ENCODE results near the gene DNAH14. TPM values are rescaled to one million over a fixed set of nuclear protein-coding genes. Genes with fewer than 3 reads are reported as not detected.
"Not testable (repeated sequence)": the region's sequence is repeated elsewhere in the genome, so short reads cannot be mapped to it uniquely, and the experiment has no call there.

Gene DNAH14
- total RNA-seq, 3 donors from 2014 or later: 9.2 to 12.7 (median 10.0) TPM

DNA sequence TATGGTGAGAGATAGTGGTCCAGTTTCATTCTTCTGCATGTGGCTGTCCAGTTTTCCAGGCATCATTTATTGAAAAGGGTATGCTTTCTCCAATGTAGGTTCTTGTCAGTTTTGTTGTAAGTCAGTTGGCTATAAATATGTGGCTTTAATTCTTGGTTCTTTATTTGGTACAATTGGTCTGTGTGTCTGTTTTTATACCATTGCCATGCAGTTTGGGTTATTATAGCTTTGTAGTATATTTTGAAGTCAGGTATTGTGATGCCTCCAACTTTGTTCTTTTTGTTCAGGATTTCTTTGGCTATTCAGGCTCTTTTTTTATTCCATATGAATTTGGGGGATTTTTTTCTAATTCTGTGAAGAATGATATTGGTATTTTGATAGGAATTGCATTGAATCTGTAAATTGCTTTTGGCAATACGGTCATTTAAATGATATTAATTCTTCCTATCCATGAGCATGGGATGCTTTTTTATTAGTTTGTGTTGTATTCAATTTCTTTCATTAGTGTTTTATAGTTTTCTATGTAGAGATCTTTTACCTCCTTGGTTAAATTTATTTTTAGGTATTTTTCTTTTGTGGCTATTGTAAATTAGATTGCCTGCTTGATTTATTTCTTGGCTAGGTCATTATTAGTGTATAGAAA is 3.3 kb downstream of the DNAH14 start:
- TF ChIP-seq, protein P1, sequence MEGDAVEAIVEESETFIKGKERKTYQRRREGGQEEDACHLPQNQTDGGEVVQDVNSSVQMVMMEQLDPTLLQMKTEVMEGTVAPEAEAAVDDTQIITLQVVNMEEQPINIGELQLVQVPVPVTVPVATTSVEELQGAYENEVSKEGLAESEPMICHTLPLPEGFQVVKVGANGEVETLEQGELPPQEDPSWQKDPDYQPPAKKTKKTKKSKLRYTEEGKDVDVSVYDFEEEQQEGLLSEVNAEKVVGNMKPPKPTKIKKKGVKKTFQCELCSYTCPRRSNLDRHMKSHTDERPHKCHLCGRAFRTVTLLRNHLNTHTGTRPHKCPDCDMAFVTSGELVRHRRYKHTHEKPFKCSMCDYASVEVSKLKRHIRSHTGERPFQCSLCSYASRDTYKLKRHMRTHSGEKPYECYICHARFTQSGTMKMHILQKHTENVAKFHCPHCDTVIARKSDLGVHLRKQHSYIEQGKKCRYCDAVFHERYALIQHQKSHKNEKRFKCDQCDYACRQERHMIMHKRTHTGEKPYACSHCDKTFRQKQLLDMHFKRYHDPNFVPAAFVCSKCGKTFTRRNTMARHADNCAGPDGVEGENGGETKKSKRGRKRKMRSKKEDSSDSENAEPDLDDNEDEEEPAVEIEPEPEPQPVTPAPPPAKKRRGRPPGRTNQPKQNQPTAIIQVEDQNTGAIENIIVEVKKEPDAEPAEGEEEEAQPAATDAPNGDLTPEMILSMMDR (IDR thresholded peaks at IDR 0.05): no peak
- ATAC-seq (no peak), DNase-seq (no peak)
- intact Hi-C loops (cut with DNase I, micrococcal nuclease): no loop called here
- Histone ChIP-seq H3K36me3 (ENCODE audit: low read depth) (no peaks in the 10 kb centered on the region), H3K4me1 (ENCODE audit: low read depth) (no peaks in the 10 kb centered on the region), H3K4me3 (no peak overlapping the region), H3K9me3 (peaks cover 38% of the 10 kb centered on the region)

GRCh38 chr1:224933584-224933983 is 4.1 kb downstream of the DNAH14 start:
- H3K4me1 ChIP-seq (ENCODE audit: low read depth): no peaks in the 10 kb centered on the region
- H3K36me3 ChIP-seq (ENCODE audit: low read depth): no peaks in the 10 kb centered on the region
- TF ChIP-seq, protein P1 (IDR thresholded peaks at IDR 0.05): no peak
- intact Hi-C loops (cut with DNase I, micrococcal nuclease): no loop called here
- no peak overlapping the region for H3K4me3 ChIP-seq
- no peak for DNase-seq
- H3K9me3 ChIP-seq: peaks cover 38% of the 10 kb centered on the region
- no peak for ATAC-seq

DNA sequence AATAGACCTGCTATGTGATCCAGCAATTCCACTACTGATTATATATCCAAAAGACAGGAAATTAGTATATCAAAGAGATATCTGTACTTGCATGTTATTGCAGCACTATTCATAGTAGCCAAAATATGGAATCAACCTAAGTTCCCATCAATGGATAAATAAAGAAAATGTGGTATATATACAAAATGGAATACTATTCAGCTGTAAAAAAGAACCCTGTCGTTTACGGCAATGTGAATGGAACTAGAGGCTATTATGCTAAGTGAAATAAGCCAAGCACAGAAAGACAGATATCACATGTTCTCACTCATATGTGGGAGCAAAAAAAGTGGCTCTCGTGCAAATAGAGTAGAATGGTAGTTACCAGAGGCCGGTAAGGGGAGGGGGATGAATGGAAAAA is 9.2 kb downstream of the DNAH14 start:
- ATAC-seq: no peak
- Histone ChIP-seq H3K9me3 (peaks cover 23% of the 10 kb centered on the region), H3K36me3 (ENCODE audit: low read depth) (no peaks in the 10 kb centered on the region), H3K4me3 (no peak overlapping the region), H3K4me1 (ENCODE audit: low read depth) (no peaks in the 10 kb centered on the region)
- intact Hi-C loops (cut with DNase I, micrococcal nuclease): no loop called here
- TF ChIP-seq, protein P1 (IDR thresholded peaks at IDR 0.05): no peak
- DNase-seq: no peak

DNA sequence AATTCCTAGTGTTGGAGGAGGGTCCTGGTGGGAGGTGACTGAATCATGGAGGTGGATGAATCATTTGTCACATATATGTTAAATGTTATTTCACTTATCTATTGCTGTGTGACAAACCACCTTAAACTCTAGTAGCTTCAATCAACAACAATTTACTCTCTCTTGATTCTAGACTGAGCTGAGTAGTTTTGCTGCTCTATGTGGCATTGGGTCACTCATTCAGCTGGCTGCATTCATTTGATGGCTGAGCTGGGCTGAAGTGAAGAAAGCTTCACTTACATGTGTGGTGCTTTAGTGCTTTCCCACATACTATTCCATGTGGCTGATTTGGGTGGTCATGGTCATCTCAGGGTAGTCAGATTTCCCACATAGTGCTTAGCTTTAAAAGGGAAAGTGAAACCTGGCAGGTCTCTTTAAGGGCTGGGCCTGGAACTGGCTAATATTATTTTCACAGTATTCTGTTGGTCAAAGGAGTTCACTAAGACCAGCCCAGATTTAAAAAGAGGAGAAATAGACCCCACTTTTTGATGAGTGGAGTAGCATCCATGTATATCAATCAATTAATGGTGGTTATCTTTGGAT is 10.5 kb downstream of the DNAH14 start:
- intact Hi-C loops (cut with DNase I, micrococcal nuclease): no loop called here
- H3K9me3 ChIP-seq: peaks cover 14% of the 10 kb centered on the region
- H3K4me1 ChIP-seq (ENCODE audit: low read depth): no peaks in the 10 kb centered on the region
- DNase-seq (no peak), ATAC-seq (no peak)
- TF ChIP-seq, protein P1 (IDR thresholded peaks at IDR 0.05): no peak
- H3K4me3 ChIP-seq: no peak overlapping the region
- H3K36me3 ChIP-seq (ENCODE audit: low read depth): no peaks in the 10 kb centered on the region

DNA sequence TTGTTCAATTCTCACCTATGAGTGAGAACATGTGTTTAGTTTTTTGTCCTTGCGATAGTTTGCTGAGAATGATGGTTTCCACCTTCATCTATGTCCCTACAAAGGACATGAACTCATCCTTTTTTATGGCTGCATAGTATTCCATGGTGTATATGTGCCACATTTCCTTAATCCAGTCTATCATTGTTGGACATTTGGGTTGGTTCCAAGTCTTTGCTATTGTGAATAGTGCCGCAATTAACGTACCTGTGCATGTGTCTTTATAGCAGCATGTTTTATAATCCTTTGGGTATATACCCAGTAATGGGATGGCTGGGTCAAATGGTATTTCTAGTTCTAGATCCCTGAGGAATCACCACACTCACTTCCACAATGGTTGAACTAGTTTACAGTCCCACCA is 11.3 kb downstream of the DNAH14 start:
- H3K9me3 ChIP-seq; ATAC-seq; H3K4me1 ChIP-seq (ENCODE audit: low read depth); H3K4me3 ChIP-seq; DNase-seq; H3K36me3 ChIP-seq (ENCODE audit: low read depth); intact Hi-C loops (cut with DNase I, micrococcal nuclease): not testable (repeated sequence)

DNA sequence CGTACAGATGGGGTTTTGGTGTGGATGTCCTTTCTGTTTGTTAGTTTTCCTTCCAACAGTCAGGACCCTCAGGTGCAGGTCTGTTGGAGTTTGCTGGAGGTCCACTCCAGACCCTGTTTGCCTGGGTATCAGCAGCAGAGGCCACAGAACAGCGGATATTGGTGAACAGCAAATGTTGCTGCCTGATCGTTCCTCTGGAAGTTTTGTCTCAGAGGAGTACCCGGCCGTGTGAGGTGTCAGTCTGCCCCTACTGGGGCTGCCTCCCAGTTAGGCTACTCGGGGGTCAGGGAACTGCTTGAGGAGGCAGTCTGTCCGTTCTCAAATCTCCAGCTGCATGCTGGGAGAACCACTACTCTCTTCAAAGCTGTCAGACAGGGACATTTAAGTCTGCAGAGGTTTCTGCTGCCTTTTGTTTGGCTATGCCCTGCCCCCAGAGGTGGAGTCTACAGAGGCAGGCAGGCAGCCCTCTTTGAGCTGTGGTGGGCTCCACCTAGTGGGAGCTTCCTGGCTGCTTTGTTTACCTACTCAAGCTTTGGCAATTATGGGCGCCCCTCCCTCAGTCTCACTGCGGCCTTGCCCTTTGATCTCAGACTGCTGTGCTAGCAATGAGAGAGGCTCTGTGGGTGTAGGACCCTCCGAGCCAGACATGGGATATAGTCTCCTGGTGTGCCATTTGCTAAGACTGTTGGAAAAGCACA is 16.3 kb downstream of the DNAH14 start:
- H3K4me3 ChIP-seq; DNase-seq; ATAC-seq; intact Hi-C loops (cut with DNase I, micrococcal nuclease); H3K36me3 ChIP-seq (ENCODE audit: low read depth); H3K4me1 ChIP-seq (ENCODE audit: low read depth): not testable (repeated sequence)
- H3K9me3 ChIP-seq: peaks cover 10% of the 10 kb centered on the region

DNA sequence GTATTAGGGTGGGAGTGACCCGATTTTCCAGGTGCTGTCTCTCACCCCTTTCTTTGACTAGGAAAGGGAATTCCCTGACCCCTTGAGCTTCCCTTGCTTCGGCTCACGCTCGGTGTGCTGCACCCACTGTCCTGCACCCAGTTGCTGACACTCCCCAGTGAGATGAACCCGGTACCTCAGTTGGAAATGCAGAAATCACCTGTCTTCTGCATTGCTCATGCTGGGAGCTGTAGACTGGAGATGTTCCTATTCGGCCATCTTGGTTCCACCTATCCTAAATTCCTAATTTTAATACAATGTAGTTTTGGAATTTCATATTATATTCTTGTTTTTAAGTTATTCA is 16.8 kb downstream of the DNAH14 start:
- H3K9me3 ChIP-seq: peaks cover 10% of the 10 kb centered on the region
- H3K4me3 ChIP-seq; intact Hi-C loops (cut with DNase I, micrococcal nuclease); H3K4me1 ChIP-seq (ENCODE audit: low read depth); H3K36me3 ChIP-seq (ENCODE audit: low read depth); DNase-seq; ATAC-seq: not testable (repeated sequence)
